Panc1 (cell line): ENCODE data around the gene STOM.

ENCODE experiments used
- CTCF ChIP-seq: fragments of 450-650 bp; IDR thresholded peaks from 2 replicates; pipeline ENCODE4 v1.5.1; 2017; ENCODE audit warnings: mild to moderate bottlenecking
- POLR2AphosphoS5 ChIP-seq: IDR thresholded peaks from 2 replicates; pipeline ENCODE4 v1.6.1; 2012; ENCODE audit warnings: mild to moderate bottlenecking, low read depth, low read length, moderate library complexity
- REST ChIP-seq, 2 experiments: IDR thresholded peaks; 2 replicates each; pipeline ENCODE4 v1.6.1; 2011 to 2012; ENCODE audit warnings: low read depth in 2 of 2, control low read depth in 1 of 2, low read length in 1 of 2, mild to moderate bottlenecking in 1 of 2, moderate library complexity in 1 of 2; ENCODE audit not compliant: insufficient read depth in 1 of 2
- SIN3A ChIP-seq: IDR thresholded peaks from 2 replicates; pipeline ENCODE4 v1.6.1; 2012; ENCODE audit warnings: low read depth, mild to moderate bottlenecking, low read length, moderate library complexity, borderline replicate concordance; ENCODE audit not compliant: insufficient read depth
- TCF7L2 ChIP-seq: IDR thresholded peaks from 2 replicates; pipeline ENCODE4 v1.6.1; 2011; ENCODE audit warnings: mild to moderate bottlenecking, low read depth, low read length, inconsistent platforms

- no peak for TF ChIP-seq CTCF
- TF ChIP-seq POLR2AphosphoS5, result no peak
- no peak for TF ChIP-seq REST (IDR thresholded peaks at IDR 0.05; ENCODE audit: insufficient read depth in 1 of 2, low read depth in 2 of 2, low read length in 1 of 2)
- TF ChIP-seq TCF7L2, result no peak
- no peak for TF ChIP-seq SIN3A
These were observed 72.0 kb downstream of the STOM start for GRCh38 chr9:121298016-121298538.
